Activated naive CD8-positive, alpha-beta T cell (primary cell): Measurements from ENCODE around the gene CORO1C.
A peak's percentile ranks its signal among the peaks of the same experiment; 100 is the strongest.

Source experiments
- H3K27ac Mint-ChIP-seq: one replicate; pipeline ENCODE4 v1.8.0; 2021; ENCODE audit warnings: mixed read lengths
- H3K27me3 Mint-ChIP-seq: one replicate; pipeline ENCODE4 v1.8.0; 2021; ENCODE audit warnings: mixed read lengths
- H3K36me3 Mint-ChIP-seq: one replicate; pipeline ENCODE4 v1.8.0; 2021; ENCODE audit warnings: mixed read lengths
- H3K4me1 Mint-ChIP-seq: one replicate; pipeline ENCODE4 v1.8.0; 2021; ENCODE audit warnings: low read depth, mixed read lengths
- H3K4me3 Mint-ChIP-seq: one replicate; pipeline ENCODE4 v1.8.0; 2021; ENCODE audit warnings: mild to moderate bottlenecking, mixed read lengths
- H3K9me3 Mint-ChIP-seq: one replicate; pipeline ENCODE4 v1.8.0; 2021; ENCODE audit warnings: low read depth, mixed read lengths

CORO1C gene

GRCh38 chr12:108647585-108648287 is 83.6 kb downstream of the CORO1C start:
- peak overlapping the region; percentile 70 for H3K27ac Mint-ChIP-seq
- H3K36me3 Mint-ChIP-seq: peaks cover 5% of the 10 kb centered on the region
- no peaks in the 10 kb centered on the region for H3K27me3 Mint-ChIP-seq
- H3K9me3 Mint-ChIP-seq: no peaks in the 10 kb centered on the region
- H3K4me1 Mint-ChIP-seq: peaks cover 45% of the 10 kb centered on the region
- no peak overlapping the region for H3K4me3 Mint-ChIP-seq

- peaks cover 45% of the 10 kb centered on the region for H3K4me1 Mint-ChIP-seq
- peaks cover 5% of the 10 kb centered on the region for H3K36me3 Mint-ChIP-seq
- H3K9me3 Mint-ChIP-seq: no peaks in the 10 kb centered on the region
- peak overlapping the region; percentile 91 for H3K27ac Mint-ChIP-seq
- no peaks in the 10 kb centered on the region for H3K27me3 Mint-ChIP-seq
- H3K4me3 Mint-ChIP-seq: peak overlapping the region; percentile 73
Measured at GRCh38 chr12:108646600-108647579, 84.4 kb downstream of the CORO1C start.

- Mint-ChIP-seq H3K27ac (peak overlapping the region; percentile 91), H3K9me3 (no peaks in the 10 kb centered on the region), H3K27me3 (no peaks in the 10 kb centered on the region), H3K4me3 (peak overlapping the region; percentile 73), H3K36me3 (peaks cover 2% of the 10 kb centered on the region), H3K4me1 (peaks cover 47% of the 10 kb centered on the region)
Measured at GRCh38 chr12:108645686-108646599, 85.4 kb downstream of the CORO1C start.

- no peak overlapping the region for H3K4me3 Mint-ChIP-seq
- peaks cover 2% of the 10 kb centered on the region for H3K36me3 Mint-ChIP-seq
- H3K9me3 Mint-ChIP-seq: no peaks in the 10 kb centered on the region
- peaks cover 50% of the 10 kb centered on the region for H3K4me1 Mint-ChIP-seq
- H3K27ac Mint-ChIP-seq: no peak overlapping the region
- H3K27me3 Mint-ChIP-seq: no peaks in the 10 kb centered on the region
Measured at GRCh38 chr12:108644811-108645120, 86.6 kb downstream of the CORO1C start.

GRCh38 chr12:108643941-108644810 is 87.1 kb downstream of the CORO1C start:
- Mint-ChIP-seq H3K4me3 (no peak overlapping the region), H3K36me3 (peaks cover 2% of the 10 kb centered on the region), H3K27me3 (no peaks in the 10 kb centered on the region), H3K9me3 (no peaks in the 10 kb centered on the region), H3K4me1 (peaks cover 50% of the 10 kb centered on the region), H3K27ac (no peak overlapping the region)

- peaks cover 2% of the 10 kb centered on the region for H3K36me3 Mint-ChIP-seq
- H3K4me3 Mint-ChIP-seq: no peak overlapping the region
- peaks cover 45% of the 10 kb centered on the region for H3K4me1 Mint-ChIP-seq
- H3K27me3 Mint-ChIP-seq: no peaks in the 10 kb centered on the region
- no peaks in the 10 kb centered on the region for H3K9me3 Mint-ChIP-seq
- no peak overlapping the region for H3K27ac Mint-ChIP-seq
Measured at GRCh38 chr12:108642899-108643654, 88.2 kb downstream of the CORO1C start.

GRCh38 chr12:108642269-108642870 is 88.9 kb downstream of the CORO1C start:
- H3K4me3 Mint-ChIP-seq: no peak overlapping the region
- peaks cover 46% of the 10 kb centered on the region for H3K4me1 Mint-ChIP-seq
- peaks cover 2% of the 10 kb centered on the region for H3K36me3 Mint-ChIP-seq
- no peak overlapping the region for H3K27ac Mint-ChIP-seq
- H3K27me3 Mint-ChIP-seq: no peaks in the 10 kb centered on the region
- no peaks in the 10 kb centered on the region for H3K9me3 Mint-ChIP-seq

- no peak overlapping the region for H3K27ac Mint-ChIP-seq
- H3K36me3 Mint-ChIP-seq: peaks cover 2% of the 10 kb centered on the region
- peaks cover 46% of the 10 kb centered on the region for H3K4me1 Mint-ChIP-seq
Measured at GRCh38 chr12:108641446-108642268, 89.7 kb downstream of the CORO1C start.

GRCh38 chr12:108640802-108641445 is 90.4 kb downstream of the CORO1C start:
- peaks cover 44% of the 10 kb centered on the region for H3K4me1 Mint-ChIP-seq
- no peak overlapping the region for H3K27ac Mint-ChIP-seq
- no peaks in the 10 kb centered on the region for H3K36me3 Mint-ChIP-seq
- no peaks in the 10 kb centered on the region for H3K9me3 Mint-ChIP-seq
- no peaks in the 10 kb centered on the region for H3K27me3 Mint-ChIP-seq
- no peak overlapping the region for H3K4me3 Mint-ChIP-seq

More at GRCh38 chr12:108641446-108642268, 89.7 kb downstream of the CORO1C start:
- Mint-ChIP-seq H3K9me3 (no peaks in the 10 kb centered on the region), H3K27me3 (no peaks in the 10 kb centered on the region), H3K4me3 (no peak overlapping the region)

- no peak overlapping the region for H3K4me3 Mint-ChIP-seq
- peaks cover 44% of the 10 kb centered on the region for H3K4me1 Mint-ChIP-seq
- no peaks in the 10 kb centered on the region for H3K9me3 Mint-ChIP-seq
- no peaks in the 10 kb centered on the region for H3K36me3 Mint-ChIP-seq
- no peaks in the 10 kb centered on the region for H3K27me3 Mint-ChIP-seq
- no peak overlapping the region for H3K27ac Mint-ChIP-seq
Measured at GRCh38 chr12:108638997-108639822, 92.1 kb downstream of the CORO1C start.

- Mint-ChIP-seq H3K4me1 (peaks cover 52% of the 10 kb centered on the region), H3K4me3 (no peak overlapping the region)
Measured at GRCh38 chr12:108638141-108638827, 93.0 kb downstream of the CORO1C start.

More at GRCh38 chr12:108638141-108638827, 93.0 kb downstream of the CORO1C start:
- no peak overlapping the region for H3K27ac Mint-ChIP-seq
- H3K27me3 Mint-ChIP-seq: no peaks in the 10 kb centered on the region
- no peaks in the 10 kb centered on the region for H3K36me3 Mint-ChIP-seq
- H3K9me3 Mint-ChIP-seq: no peaks in the 10 kb centered on the region
